Smooth muscle cell (in vitro differentiated cells): ENCODE data around the gene SLC44A5. TPM values are rescaled to one million over a fixed set of nuclear protein-coding genes. Genes with fewer than 3 reads are reported as not detected.
"Not testable (repeated sequence)": the region's sequence is repeated elsewhere in the genome, so short reads cannot be mapped to it uniquely, and the experiment has no call there.

Source experiments
- DNase-seq: peaks from one replicate; lab custom pipeline; 2025; ENCODE audit not compliant: unreplicated experiment; lab: John Stamatoyannopoulos, UW
- H2AFZ ChIP-seq: fragments of 200-600 bp; sonication (generic); 2 replicates; pipeline ENCODE4 v1.6.0; 2016; ENCODE audit warnings: antibody characterized with exemption, low read depth, mild to moderate bottlenecking
- H3F3A ChIP-seq: fragments of 200-600 bp; sonication (generic); 2 replicates; pipeline ENCODE4 v1.6.0; 2017; ENCODE audit warnings: antibody characterized with exemption, low read depth
- H3K27ac ChIP-seq: fragments of 200-600 bp; sonication (generic); 2 replicates; pipeline ENCODE4 v1.5.1; 2016; ENCODE audit warnings: low read depth, mild to moderate bottlenecking
- H3K27me3 ChIP-seq: fragments of 200-600 bp; sonication (generic); 2 replicates; pipeline ENCODE4 v1.6.1; 2016; ENCODE audit warnings: low read depth, mild to moderate bottlenecking
- H3K36me3 ChIP-seq: fragments of 200-600 bp; sonication (generic); 2 replicates; pipeline ENCODE4 v1.5.1; 2016; ENCODE audit warnings: low read depth
- H3K4me1 ChIP-seq: fragments of 200-600 bp; sonication (generic); 2 replicates; pipeline ENCODE4 v1.5.1; 2016; ENCODE audit warnings: low read depth
- H3K4me2 ChIP-seq: fragments of 200-600 bp; sonication (generic); 2 replicates; pipeline ENCODE4 v1.6.0; 2016; ENCODE audit warnings: mild to moderate bottlenecking
- H3K4me3 ChIP-seq: fragments of 200-600 bp; sonication (generic); 2 replicates; pipeline ENCODE4 v1.5.1; 2016; ENCODE audit warnings: mild to moderate bottlenecking
- H3K79me2 ChIP-seq: fragments of 200-600 bp; sonication (generic); 2 replicates; pipeline ENCODE4 v1.6.0; 2016; ENCODE audit warnings: low read depth, mild to moderate bottlenecking
- H3K9ac ChIP-seq: fragments of 200-600 bp; sonication (generic); 2 replicates; pipeline ENCODE4 v1.6.0; 2016; ENCODE audit warnings: low read depth
- H3K9me3 ChIP-seq: fragments of 200-600 bp; sonication (generic); replicated peaks from 2 replicates; pipeline ENCODE4 v1.5.1; 2016; ENCODE audit warnings: low read depth
- H4K20me1 ChIP-seq: fragments of 200-600 bp; sonication (generic); 2 replicates; pipeline ENCODE4 v1.6.0; 2016; ENCODE audit warnings: low read depth
- WGBS: methylation state at CpG from one replicate; pipeline ENCODE4 v1.1.7; 2016; ENCODE audit warnings: low lambda C conversion rate; 5-methylcytosine and 5-hydroxymethylcytosine counted together
- polyA plus RNA-seq: library from polyadenylated mRNA; unstranded; fragments of >200 nt; fragmentation: Nextera tagmentation; extraction: Ambion mirVana; gene quantifications from 2 replicates; pipeline ENCODE4 v1.2.1, GENCODE V29; 2016
- total RNA-seq: library from RNA; depleted of rRNA; stranded (reverse); fragments of >200 nt; gene quantifications from 2 replicates; pipeline ENCODE4 v1.2.3, GENCODE V29; 2014
- TF ChIP-seq, protein P1 (sequence below): fragments of 200-600 bp; sonication (generic); IDR thresholded peaks from 2 replicates; pipeline ENCODE4 v1.5.1; 2017; ENCODE audit warnings: borderline replicate concordance, mild to moderate bottlenecking, antibody characterized with exemption; ENCODE audit not compliant: insufficient read depth, poor library complexity, severe bottlenecking

Gene SLC44A5
- total and polyA plus RNA-seq, 2 experiments from 2014 or later, result 0.89 to 4.4 TPM

DNA sequence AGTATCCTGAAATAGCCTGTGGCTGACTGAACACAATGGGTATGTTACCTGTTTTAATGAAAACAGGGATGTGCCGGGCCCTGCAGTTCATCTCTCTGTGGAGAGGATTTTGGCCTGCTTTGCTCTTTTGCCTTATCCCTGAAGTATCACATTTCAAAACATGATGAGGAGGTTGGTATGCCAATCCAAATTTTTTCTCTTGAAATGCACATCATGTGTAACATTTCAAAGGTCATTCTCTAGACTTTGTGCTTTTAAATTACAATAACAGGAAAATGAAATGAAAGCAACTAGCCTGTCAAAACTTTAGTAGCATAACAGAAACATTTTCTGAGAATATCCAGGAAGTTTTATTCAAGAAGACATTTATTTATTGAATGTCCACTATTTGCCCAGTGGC, 118.9 kb downstream of the SLC44A5 start:
- Histone ChIP-seq H3K4me1 (no peaks in the 10 kb centered on the region), H3K27me3 (no peaks in the 10 kb centered on the region), H3K9ac (no peak overlapping the region), H3K79me2 (no peaks in the 10 kb centered on the region), H3K27ac (no peak overlapping the region), H3F3A (no peaks in the 10 kb centered on the region), H3K4me2 (no peak overlapping the region), H3K9me3 (no peaks in the 10 kb centered on the region), H3K36me3 (no peaks in the 10 kb centered on the region), H4K20me1 (no peaks in the 10 kb centered on the region), H2AFZ (no peak overlapping the region), H3K4me3 (no peak overlapping the region)
- TF ChIP-seq, protein P1, sequence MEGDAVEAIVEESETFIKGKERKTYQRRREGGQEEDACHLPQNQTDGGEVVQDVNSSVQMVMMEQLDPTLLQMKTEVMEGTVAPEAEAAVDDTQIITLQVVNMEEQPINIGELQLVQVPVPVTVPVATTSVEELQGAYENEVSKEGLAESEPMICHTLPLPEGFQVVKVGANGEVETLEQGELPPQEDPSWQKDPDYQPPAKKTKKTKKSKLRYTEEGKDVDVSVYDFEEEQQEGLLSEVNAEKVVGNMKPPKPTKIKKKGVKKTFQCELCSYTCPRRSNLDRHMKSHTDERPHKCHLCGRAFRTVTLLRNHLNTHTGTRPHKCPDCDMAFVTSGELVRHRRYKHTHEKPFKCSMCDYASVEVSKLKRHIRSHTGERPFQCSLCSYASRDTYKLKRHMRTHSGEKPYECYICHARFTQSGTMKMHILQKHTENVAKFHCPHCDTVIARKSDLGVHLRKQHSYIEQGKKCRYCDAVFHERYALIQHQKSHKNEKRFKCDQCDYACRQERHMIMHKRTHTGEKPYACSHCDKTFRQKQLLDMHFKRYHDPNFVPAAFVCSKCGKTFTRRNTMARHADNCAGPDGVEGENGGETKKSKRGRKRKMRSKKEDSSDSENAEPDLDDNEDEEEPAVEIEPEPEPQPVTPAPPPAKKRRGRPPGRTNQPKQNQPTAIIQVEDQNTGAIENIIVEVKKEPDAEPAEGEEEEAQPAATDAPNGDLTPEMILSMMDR, result no peak
- WGBS, result 77% methylated on average over 1 of the region's 1 CpG
- no peak for DNase-seq

GRCh38 chr1:75487399-75487798, 123.5 kb downstream of the SLC44A5 start:
- Histone ChIP-seq H2AFZ (no peak overlapping the region), H3K4me1 (no peaks in the 10 kb centered on the region), H3K9me3 (no peaks in the 10 kb centered on the region), H3K79me2 (no peaks in the 10 kb centered on the region), H3K36me3 (no peaks in the 10 kb centered on the region), H3K4me3 (no peak overlapping the region), H3K27me3 (no peaks in the 10 kb centered on the region), H3F3A (no peaks in the 10 kb centered on the region), H3K4me2 (no peak overlapping the region), H4K20me1 (no peaks in the 10 kb centered on the region), H3K27ac (no peak overlapping the region), H3K9ac (no peak overlapping the region)
- TF ChIP-seq, protein P1, result no peak
- 89% methylated on average over 4 of the region's 4 CpGs for WGBS
- DNase-seq, result no peak

DNA sequence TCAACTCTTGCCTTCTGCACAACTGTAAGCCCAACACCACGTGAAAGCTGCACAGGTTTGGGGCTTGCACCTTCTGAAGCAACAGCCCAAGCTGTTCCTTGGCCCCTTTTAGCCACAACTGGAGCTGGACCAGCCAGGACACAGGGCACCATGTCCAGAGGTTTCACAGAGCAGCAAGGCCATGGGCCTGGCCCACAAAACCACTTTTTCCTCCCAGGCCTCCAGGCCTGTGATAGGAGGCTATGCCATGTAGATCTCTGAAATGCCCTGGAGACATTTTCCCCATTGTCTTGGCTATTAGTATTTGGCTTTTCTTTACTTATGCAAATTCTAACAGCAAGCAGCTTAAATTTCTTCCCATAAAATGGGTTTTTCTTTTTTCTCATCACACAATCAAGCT, 126.1 kb downstream of the SLC44A5 start:
- Histone ChIP-seq H3K79me2 (no peaks in the 10 kb centered on the region), H3K36me3 (no peaks in the 10 kb centered on the region), H3K9ac (no peak overlapping the region), H3F3A (no peaks in the 10 kb centered on the region), H3K4me2 (no peak overlapping the region), H3K27ac (no peak overlapping the region), H3K9me3 (no peaks in the 10 kb centered on the region), H3K27me3 (no peaks in the 10 kb centered on the region), H4K20me1 (no peaks in the 10 kb centered on the region), H3K4me3 (no peak overlapping the region), H2AFZ (no peak overlapping the region), H3K4me1 (no peaks in the 10 kb centered on the region)
- no peak for DNase-seq
- 64% methylated on average over 1 of the region's 1 CpG for WGBS
- TF ChIP-seq, protein P1, result no peak

- no peaks in the 10 kb centered on the region for H3K9me3 ChIP-seq
- no peak overlapping the region for H2AFZ ChIP-seq
- no peak for DNase-seq
- 90% methylated on average over 2 of the region's 2 CpGs for WGBS
- no peaks in the 10 kb centered on the region for H3K36me3 ChIP-seq
- H4K20me1 ChIP-seq, result no peaks in the 10 kb centered on the region
- H3K27me3 ChIP-seq, result no peaks in the 10 kb centered on the region
- no peak overlapping the region for H3K9ac ChIP-seq
- H3K4me3 ChIP-seq, result no peak overlapping the region
- no peaks in the 10 kb centered on the region for H3K79me2 ChIP-seq
- no peak overlapping the region for H3K4me2 ChIP-seq
- H3F3A ChIP-seq, result no peaks in the 10 kb centered on the region
- no peaks in the 10 kb centered on the region for H3K4me1 ChIP-seq
- TF ChIP-seq, protein P1, result no peak
- H3K27ac ChIP-seq, result no peak overlapping the region
Observed at GRCh38 chr1:75482951-75483350, 128.0 kb downstream of the SLC44A5 start.

DNA sequence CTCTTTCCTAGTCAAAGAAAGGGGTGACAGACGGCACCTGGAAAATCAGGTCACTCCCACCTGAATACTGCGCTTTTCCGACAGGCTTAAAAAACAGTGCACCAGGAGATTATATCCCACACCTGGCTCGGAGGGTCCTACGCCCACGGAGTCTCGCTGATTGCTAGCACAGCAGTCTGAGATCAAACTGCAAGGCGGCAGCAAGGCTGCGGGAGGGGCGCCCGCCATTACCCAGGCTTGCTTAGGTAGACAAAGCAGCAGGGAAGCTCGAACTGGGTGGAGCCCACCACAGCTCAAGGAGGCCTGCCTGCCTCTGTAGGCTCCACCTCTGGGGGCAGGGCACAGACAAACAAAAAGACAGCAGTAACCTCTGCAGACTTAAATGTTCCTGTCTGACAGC, 134.4 kb downstream of the SLC44A5 start:
- not testable (repeated sequence) for H3K36me3 ChIP-seq, DNase-seq, H3K9me3 ChIP-seq, H3K9ac ChIP-seq, H3K79me2 ChIP-seq, H3K4me2 ChIP-seq, H3K4me3 ChIP-seq, H3K4me1 ChIP-seq, H3K27ac ChIP-seq, H4K20me1 ChIP-seq, H3K27me3 ChIP-seq, H3F3A ChIP-seq, H2AFZ ChIP-seq
- WGBS, result 94% methylated on average over 12 of the region's 12 CpGs
